ENCODE measurements around the gene UBE2H.

DNA sequence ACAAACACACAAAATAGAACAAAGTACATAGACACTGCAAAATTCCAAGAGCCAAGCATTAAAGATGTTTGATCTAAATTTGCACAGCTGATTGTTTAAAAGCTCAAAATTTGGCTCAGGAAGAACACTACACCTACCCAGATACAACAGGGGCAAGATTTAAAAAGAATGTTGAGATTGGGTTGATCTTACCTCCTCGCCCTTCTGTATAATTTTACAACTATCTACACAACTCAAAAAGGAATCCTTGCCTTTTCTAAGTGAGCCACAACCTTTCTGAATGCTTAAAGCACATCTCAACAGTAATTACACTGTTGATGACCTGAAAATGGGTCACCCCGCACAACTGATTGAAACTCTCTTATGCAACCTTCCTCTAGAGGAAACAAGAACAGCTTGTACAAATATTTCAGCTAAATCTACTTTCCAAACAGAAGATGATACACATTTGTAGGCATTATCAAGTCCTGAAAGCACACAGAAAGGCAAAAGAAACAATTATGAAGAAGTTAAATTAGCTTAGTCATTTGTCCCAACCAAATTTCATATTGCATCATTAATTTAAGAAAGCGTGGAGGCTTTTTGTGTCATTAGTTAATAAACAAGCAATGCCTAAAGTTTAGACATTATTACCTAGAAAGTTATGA lies 75.5 kb downstream of the UBE2H start:
- TF ChIP-seq POLR2AphosphoS5 (IDR thresholded peaks at IDR 0.05; ENCODE audit: borderline replicate concordance, low read depth, low read length) (no peak), FOXP2 (optimal IDR thresholded peaks at IDR 0.05; ENCODE audit: control extremely low read depth, extremely low read length, insufficient read depth) (no peak), EZH2 (IDR thresholded peaks at IDR 0.05) (no peak)
